Activated CD4-positive, alpha-beta memory T cell treated with anti-CD3 and anti-CD28 coated beads for 36 hours (primary cell): ENCODE measurements around the gene DUXB. TPM values are rescaled to one million over a fixed set of nuclear protein-coding genes. Genes with fewer than 3 reads are reported as not detected.

ENCODE experiments used
- CTCF ChIA-PET: fragments of 350-600 bp; sonication (Branson Sonifier 250); formaldehyde crosslinking; loops from one replicate; lab custom pipeline; 2021; ENCODE audit warnings: antibody characterized with exemption, inconsistent platforms; lab: Charles Lee
- POLR2A ChIA-PET: fragments of 350-600 bp; sonication (Branson Sonifier 250); formaldehyde crosslinking; loops from one replicate; lab custom pipeline; 2021; ENCODE audit warnings: antibody characterized with exemption; lab: Charles Lee
- DNase-seq: peaks from one replicate; pipeline ENCODE4 v3.0.0-alpha.2; 2020
- H3K27ac Mint-ChIP-seq: one replicate; pipeline ENCODE4 v1.8.0; 2021; ENCODE audit warnings: mixed read lengths
- H3K27me3 Mint-ChIP-seq: one replicate; pipeline ENCODE4 v1.8.0; 2021; ENCODE audit warnings: mixed read lengths
- H3K36me3 Mint-ChIP-seq: one replicate; pipeline ENCODE4 v1.8.0; 2021; ENCODE audit warnings: mixed read lengths
- H3K4me1 Mint-ChIP-seq: one replicate; pipeline ENCODE4 v1.8.0; 2021; ENCODE audit warnings: low read depth, mixed read lengths
- H3K4me3 Mint-ChIP-seq: one replicate; pipeline ENCODE4 v1.8.0; 2021; ENCODE audit warnings: mild to moderate bottlenecking, mixed read lengths
- H3K9me3 Mint-ChIP-seq: one replicate; pipeline ENCODE4 v1.8.0; 2021; ENCODE audit warnings: mixed read lengths
- intact Hi-C: fragments of 100-400 bp; cut with micrococcal nuclease; formaldehyde crosslinking; loops from one replicate; pipeline ENCODE4 v1.15.1; 2023
- total RNA-seq, 2 experiments: library from RNA; stranded (reverse); gene quantifications; one replicate each; pipeline ENCODE4 v1.2.3, GENCODE V29; 2021

DUXB gene
- total RNA-seq, 2 experiments from 2014 or later = not detected

- peaks cover 28% of the 10 kb centered on the region for H3K9me3 Mint-ChIP-seq
- H3K4me1 Mint-ChIP-seq = no peaks in the 10 kb centered on the region
- intact Hi-C loops = no loop called here
- DNase-seq = no peak
- ChIA-PET CTCF (no interaction called here), POLR2A (no interaction called here)
- H3K36me3 Mint-ChIP-seq = peaks cover 8% of the 10 kb centered on the region
- peaks cover 6% of the 10 kb centered on the region for H3K27me3 Mint-ChIP-seq
- H3K4me3 Mint-ChIP-seq = no peak overlapping the region
- no peak overlapping the region for H3K27ac Mint-ChIP-seq
Measured at GRCh38 chr16:75710344-75710743, 9.1 kb upstream of the DUXB start.

DNA sequence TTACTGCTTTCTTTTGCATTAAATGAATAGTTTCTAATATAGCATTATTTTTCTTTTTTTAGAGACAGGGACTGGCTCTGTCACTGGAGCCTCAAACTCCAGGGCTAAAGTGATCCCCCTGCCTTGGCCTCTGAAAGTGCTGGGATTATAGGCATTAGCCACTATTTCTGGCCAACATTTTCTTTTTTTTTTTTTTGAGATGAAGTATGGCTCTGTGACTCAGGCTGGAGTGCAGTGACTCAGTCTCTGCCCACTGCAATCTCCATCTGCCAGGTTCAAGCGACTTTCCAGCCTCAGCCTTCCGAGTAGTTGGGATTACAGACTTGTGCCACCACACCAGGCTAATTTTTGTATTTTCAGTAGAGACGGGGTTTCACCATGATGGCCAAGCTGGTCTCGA lies 2.0 kb upstream of the DUXB start:
- Mint-ChIP-seq H3K27me3 (peaks cover 3% of the 10 kb centered on the region), H3K4me1 (no peaks in the 10 kb centered on the region), H3K9me3 (no peaks in the 10 kb centered on the region), H3K27ac (no peak overlapping the region), H3K36me3 (no peaks in the 10 kb centered on the region), H3K4me3 (no peak overlapping the region)
- ChIA-PET CTCF (no interaction called here), POLR2A (no interaction called here)
- intact Hi-C loops = no loop called here
- no peak for DNase-seq

- no peak for DNase-seq
- Mint-ChIP-seq H3K4me3 (no peak overlapping the region), H3K4me1 (no peaks in the 10 kb centered on the region), H3K27ac (no peak overlapping the region), H3K27me3 (peaks cover 3% of the 10 kb centered on the region), H3K36me3 (no peaks in the 10 kb centered on the region), H3K9me3 (no peaks in the 10 kb centered on the region)
- intact Hi-C loops = no loop called here
- POLR2A ChIA-PET = no interaction called here
- CTCF ChIA-PET = no interaction called here
Measured at GRCh38 chr16:75702242-75702641, 981 bp upstream of the DUXB start.

- ChIA-PET POLR2A (no interaction called here), CTCF (no interaction called here)
- no peak for DNase-seq
- intact Hi-C loops = loop anchor here (10.0 kb wide), 1 partner anchor 67 kb away; no protein-coding TSS in a partner anchor
- no peak overlapping the region for H3K27ac Mint-ChIP-seq
- no peaks in the 10 kb centered on the region for H3K9me3 Mint-ChIP-seq
- no peaks in the 10 kb centered on the region for H3K27me3 Mint-ChIP-seq
- no peak overlapping the region for H3K4me3 Mint-ChIP-seq
- no peaks in the 10 kb centered on the region for H3K36me3 Mint-ChIP-seq
- H3K4me1 Mint-ChIP-seq = no peaks in the 10 kb centered on the region
Measured at GRCh38 chr16:75697571-75697970, 3.7 kb downstream of the DUXB start.

DNA sequence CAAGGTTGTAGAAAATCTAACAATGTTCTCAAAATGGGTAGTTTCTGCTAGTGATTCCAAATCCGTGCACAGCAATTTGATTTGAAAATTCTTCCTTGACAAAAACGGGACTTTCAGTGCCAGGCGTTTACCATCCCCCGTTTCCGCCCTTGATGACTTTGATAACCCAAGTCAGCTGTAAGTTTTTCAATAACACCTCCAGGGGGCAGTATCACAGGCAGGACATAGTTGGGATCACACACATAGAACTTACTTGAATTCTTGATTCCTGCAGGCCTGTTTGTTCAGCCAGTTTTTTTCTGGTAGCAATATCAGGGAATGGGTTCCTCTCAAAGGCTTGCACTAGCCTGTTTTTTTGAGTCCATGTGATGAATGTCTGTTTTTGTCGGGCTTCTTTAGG lies 5.6 kb downstream of the DUXB start:
- intact Hi-C loops = loop anchor here (10.0 kb wide), 1 partner anchor 69 kb away; no protein-coding TSS in a partner anchor
- H3K4me3 Mint-ChIP-seq = no peak overlapping the region
- no peaks in the 10 kb centered on the region for H3K4me1 Mint-ChIP-seq
- no peak overlapping the region for H3K27ac Mint-ChIP-seq
- no peaks in the 10 kb centered on the region for H3K9me3 Mint-ChIP-seq
- DNase-seq = no peak
- POLR2A ChIA-PET = no interaction called here
- CTCF ChIA-PET = no interaction called here
- H3K36me3 Mint-ChIP-seq = no peaks in the 10 kb centered on the region
- no peaks in the 10 kb centered on the region for H3K27me3 Mint-ChIP-seq

DNA sequence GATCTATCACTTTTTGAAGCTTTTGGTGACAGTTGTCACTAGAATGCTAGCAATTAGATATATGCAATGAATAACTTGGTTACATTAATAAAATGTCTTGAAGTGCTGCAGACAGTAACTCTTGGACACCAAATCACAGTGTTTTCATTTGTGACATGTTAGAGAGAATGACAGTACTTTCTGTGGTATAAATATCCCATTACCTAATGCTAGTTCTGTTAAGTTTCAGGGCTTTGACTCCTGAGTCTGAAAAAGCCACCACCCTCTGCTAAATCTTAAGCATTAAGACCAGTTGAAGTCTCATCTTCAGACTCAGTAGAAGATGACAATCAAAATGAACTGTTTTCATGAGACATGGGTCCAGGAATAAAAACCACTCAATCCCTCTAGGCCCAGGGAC lies 13.9 kb downstream of the DUXB start:
- Mint-ChIP-seq H3K27ac (no peak overlapping the region), H3K4me3 (no peak overlapping the region), H3K27me3 (no peaks in the 10 kb centered on the region), H3K36me3 (no peaks in the 10 kb centered on the region), H3K4me1 (no peaks in the 10 kb centered on the region), H3K9me3 (no peaks in the 10 kb centered on the region)
- ChIA-PET POLR2A (no interaction called here), CTCF (no interaction called here)
- no peak for DNase-seq
- intact Hi-C loops = no loop called here

DNA sequence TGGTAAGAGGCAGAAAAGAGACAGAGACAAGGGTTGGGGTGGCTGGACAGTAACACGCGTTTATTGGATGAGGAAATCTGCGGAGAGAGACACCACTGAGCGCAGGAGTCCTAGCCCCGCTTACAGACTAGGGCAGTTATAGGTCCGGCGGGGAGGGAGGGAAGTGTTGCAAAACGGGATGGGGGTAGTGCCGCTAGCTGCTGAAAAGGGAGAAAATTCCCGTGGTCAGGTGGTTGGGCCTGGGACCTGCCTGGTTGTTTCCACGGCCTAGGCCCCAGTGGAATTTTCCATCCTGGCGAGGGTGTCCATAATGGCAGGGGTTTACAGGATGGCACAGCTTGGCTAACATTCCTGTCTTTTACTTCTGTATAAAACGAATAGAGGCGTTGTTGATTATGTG lies 19.0 kb downstream of the DUXB start:
- Mint-ChIP-seq H3K27ac (no peak overlapping the region), H3K27me3 (no peaks in the 10 kb centered on the region), H3K9me3 (no peaks in the 10 kb centered on the region), H3K36me3 (no peaks in the 10 kb centered on the region), H3K4me3 (no peak overlapping the region), H3K4me1 (no peaks in the 10 kb centered on the region)
- no peak for DNase-seq
- ChIA-PET POLR2A (no interaction called here), CTCF (no interaction called here)
- intact Hi-C loops = no loop called here

DNA sequence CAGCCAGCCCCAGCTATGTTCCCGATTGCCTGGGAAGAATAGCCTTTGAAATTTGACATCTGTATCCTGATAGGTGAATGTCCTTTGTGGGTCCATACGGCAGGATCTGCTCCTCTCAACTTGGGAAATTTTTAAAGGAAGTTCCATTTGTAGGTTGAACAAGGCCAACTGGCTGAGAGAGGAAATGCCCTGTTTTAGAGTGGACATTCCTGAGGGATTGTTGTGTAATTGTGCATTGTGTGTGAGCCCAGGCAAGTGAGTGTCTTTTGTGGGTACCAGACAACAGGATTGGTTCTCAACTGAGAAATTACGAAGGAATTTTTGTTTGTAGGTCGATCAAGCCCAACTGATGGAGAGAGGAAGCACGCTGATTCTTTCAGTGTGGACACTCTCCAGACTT lies 21.9 kb downstream of the DUXB start:
- Mint-ChIP-seq H3K36me3 (no peaks in the 10 kb centered on the region), H3K4me3 (no peak overlapping the region), H3K27ac (no peak overlapping the region), H3K4me1 (no peaks in the 10 kb centered on the region), H3K27me3 (no peaks in the 10 kb centered on the region), H3K9me3 (no peaks in the 10 kb centered on the region)
- ChIA-PET CTCF (no interaction called here), POLR2A (no interaction called here)
- DNase-seq = no peak
- intact Hi-C loops = no loop called here

DNA sequence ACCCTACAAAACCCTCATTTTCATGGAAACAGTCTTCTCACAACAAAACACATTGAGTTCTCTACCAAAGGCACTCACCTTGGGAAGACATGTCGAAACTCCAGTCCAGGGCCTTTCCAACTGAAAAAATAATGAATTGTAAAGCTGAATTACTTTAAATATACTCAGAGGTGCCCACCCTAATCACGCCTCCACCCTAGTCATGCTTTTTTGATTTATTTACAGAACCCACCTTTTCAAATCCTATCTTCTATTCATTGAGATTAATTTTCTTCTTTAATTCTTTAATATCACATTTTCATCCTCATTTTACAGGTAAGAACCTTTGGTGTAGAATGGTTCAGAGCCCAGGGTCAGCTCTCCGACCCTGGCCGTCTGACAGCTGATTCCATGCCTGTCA lies 24.4 kb downstream of the DUXB start, which contains the start of gene CPHXL2:
Gene CPHXL2, minus strand, starts transcription at position 101 of the 400 bp plus-strand sequence. Its CDS starts 10 bp downstream, at position 91.
- H3K27me3 Mint-ChIP-seq = no peaks in the 10 kb centered on the region
- DNase-seq = no peak
- intact Hi-C loops = no loop called here
- H3K4me3 Mint-ChIP-seq = no peak within 1 kb of the TSS
- no peaks in the 10 kb centered on the region for H3K4me1 Mint-ChIP-seq
- no peaks in the 10 kb centered on the region for H3K36me3 Mint-ChIP-seq
- ChIA-PET POLR2A (no interaction called here), CTCF (interaction anchor here (0.8 kb wide), 1 partner anchor 1494 kb away, joined by 3 read pairs; no protein-coding TSS in a partner anchor)
- H3K27ac Mint-ChIP-seq = no peak within 1 kb of the TSS
- H3K9me3 Mint-ChIP-seq = no peaks in the 10 kb centered on the region

- intact Hi-C loops = no loop called here
- ChIA-PET POLR2A (no interaction called here), CTCF (no interaction called here)
- Mint-ChIP-seq H3K27me3 (no peaks in the 10 kb centered on the region), H3K36me3 (no peaks in the 10 kb centered on the region), H3K27ac (no peak overlapping the region), H3K4me3 (no peak overlapping the region), H3K4me1 (no peaks in the 10 kb centered on the region), H3K9me3 (no peaks in the 10 kb centered on the region)
- no peak for DNase-seq
Measured at GRCh38 chr16:75667503-75667902, 33.8 kb downstream of the DUXB start.

- no peak overlapping the region for H3K4me3 Mint-ChIP-seq
- H3K27ac Mint-ChIP-seq = no peak overlapping the region
- H3K4me1 Mint-ChIP-seq = peaks cover 7% of the 10 kb centered on the region
- ChIA-PET CTCF (no interaction called here), POLR2A (no interaction called here)
- H3K27me3 Mint-ChIP-seq = no peaks in the 10 kb centered on the region
- peaks cover 14% of the 10 kb centered on the region for H3K36me3 Mint-ChIP-seq
- intact Hi-C loops = no loop called here
- no peak for DNase-seq
- H3K9me3 Mint-ChIP-seq = no peaks in the 10 kb centered on the region
Measured at GRCh38 chr16:75660726-75661302, 40.4 kb downstream of the DUXB start.

GRCh38 chr16:75660321-75660720 lies 40.9 kb downstream of the DUXB start:
- peaks cover 8% of the 10 kb centered on the region for H3K4me1 Mint-ChIP-seq
- CTCF ChIA-PET = no interaction called here

DNA sequence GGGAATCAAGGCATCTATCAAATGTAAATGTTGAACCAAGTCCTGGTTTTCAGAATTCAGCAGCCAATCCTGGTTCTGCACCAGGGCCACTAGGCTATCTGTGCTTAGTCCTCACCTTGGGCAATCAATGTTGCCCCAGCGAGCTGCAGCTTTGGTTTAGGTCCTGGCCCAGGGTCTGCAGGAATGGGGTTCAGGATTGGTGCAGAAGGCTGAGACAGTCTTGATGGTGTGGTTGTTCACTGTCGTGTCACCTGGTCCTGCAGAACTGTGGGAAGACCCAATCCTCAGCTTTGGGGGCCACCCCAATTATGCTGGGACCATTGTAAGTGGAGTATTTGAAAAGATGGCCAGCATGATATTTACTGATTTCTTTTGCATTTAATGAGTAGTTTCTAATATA lies 43.1 kb downstream of the DUXB start:
- CTCF ChIA-PET = no interaction called here
- no peak overlapping the region for H3K27ac Mint-ChIP-seq
- H3K36me3 Mint-ChIP-seq = peaks cover 24% of the 10 kb centered on the region

More at GRCh38 chr16:75660321-75660720, 40.9 kb downstream of the DUXB start:
- Mint-ChIP-seq H3K9me3 (no peaks in the 10 kb centered on the region), H3K4me3 (no peak overlapping the region), H3K27me3 (no peaks in the 10 kb centered on the region), H3K36me3 (peaks cover 14% of the 10 kb centered on the region), H3K27ac (no peak overlapping the region)
- DNase-seq = no peak
- intact Hi-C loops = no loop called here
- POLR2A ChIA-PET = no interaction called here

More for the DNA sequence above, 43.1 kb downstream of the DUXB start:
- Mint-ChIP-seq H3K4me3 (no peak overlapping the region), H3K27me3 (no peaks in the 10 kb centered on the region), H3K4me1 (peaks cover 18% of the 10 kb centered on the region), H3K9me3 (no peaks in the 10 kb centered on the region)
- intact Hi-C loops = no loop called here
- POLR2A ChIA-PET = interaction anchor here (1.9 kb wide), 1 partner anchor 36 kb away, joined by 6 read pairs; the partner anchor contains the start of gene ADAT1
- no peak for DNase-seq
